Nephron progenitor cell (in vitro differentiated cells): ENCODE results near the gene CCDC192.

ENCODE experiments used
- DNase-seq: peaks from one replicate; pipeline ENCODE4 v3.0.0; 2021
- H3K27ac Mint-ChIP-seq: 2 replicates; pipeline ENCODE4 v1.8.0; 2021; ENCODE audit warnings: mild to moderate bottlenecking, moderate library complexity, mixed read lengths
- H3K27me3 Mint-ChIP-seq: 2 replicates; pipeline ENCODE4 v1.8.0; 2021; ENCODE audit warnings: mild to moderate bottlenecking, low read depth, mixed read lengths; ENCODE audit not compliant: poor library complexity
- H3K36me3 Mint-ChIP-seq: 2 replicates; pipeline ENCODE4 v1.8.0; 2021; ENCODE audit warnings: low read depth, mixed read lengths
- H3K4me1 Mint-ChIP-seq: 2 replicates; pipeline ENCODE4 v1.8.0; 2021; ENCODE audit warnings: mixed read lengths
- H3K4me3 Mint-ChIP-seq: 2 replicates; pipeline ENCODE4 v1.8.0; 2021; ENCODE audit warnings: mild to moderate bottlenecking, moderate library complexity, mixed read lengths
- H3K9me3 Mint-ChIP-seq: 2 replicates; pipeline ENCODE4 v1.8.0; 2021; ENCODE audit warnings: mild to moderate bottlenecking, moderate library complexity, mixed read lengths
- TF ChIP-seq, protein P1 (sequence below): fragments of 200-600 bp; sonication (generic); IDR thresholded peaks from 2 replicates; pipeline ENCODE4 v1.5.0; 2021; ENCODE audit warnings: antibody characterized with exemption

CCDC192 gene

DNA sequence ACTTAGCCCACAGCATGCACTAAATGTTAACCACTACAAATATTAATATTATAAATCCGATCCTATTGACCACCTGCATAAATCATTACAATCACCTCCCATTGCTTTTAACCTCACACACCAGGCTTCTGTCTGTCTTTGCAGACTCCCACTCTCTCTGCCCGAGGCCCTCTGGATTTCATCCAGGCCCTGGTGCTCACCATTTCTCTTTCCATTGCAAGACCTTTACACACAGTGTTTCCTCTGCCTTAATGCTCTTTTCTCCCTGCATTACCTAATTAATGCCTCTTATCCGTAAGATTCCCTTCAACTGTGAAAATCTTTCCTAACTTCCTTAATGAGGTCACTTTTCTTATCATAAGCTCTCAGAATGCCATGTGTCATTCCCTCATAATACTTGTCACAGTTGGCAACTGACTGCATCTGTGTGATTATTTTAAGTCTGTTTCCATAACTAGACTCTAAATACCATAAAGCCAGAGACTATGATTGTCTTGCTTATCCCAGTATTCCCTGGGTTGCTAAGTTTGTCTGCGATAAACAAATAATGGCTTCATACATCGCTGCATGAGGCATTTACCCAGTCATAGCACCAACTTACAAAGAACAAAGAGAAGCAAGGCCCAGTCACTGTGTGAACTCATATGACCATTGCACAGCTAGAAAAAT lies 155.1 kb downstream of the CCDC192 start:
- Mint-ChIP-seq H3K27ac (no peak overlapping the region), H3K4me3 (no peak overlapping the region), H3K9me3 (peaks cover 26% of the 10 kb centered on the region), H3K4me1 (no peaks in the 10 kb centered on the region), H3K27me3 (no peaks in the 10 kb centered on the region), H3K36me3 (peaks cover 8% of the 10 kb centered on the region)
- DNase-seq, result no peak
- TF ChIP-seq, protein P1, sequence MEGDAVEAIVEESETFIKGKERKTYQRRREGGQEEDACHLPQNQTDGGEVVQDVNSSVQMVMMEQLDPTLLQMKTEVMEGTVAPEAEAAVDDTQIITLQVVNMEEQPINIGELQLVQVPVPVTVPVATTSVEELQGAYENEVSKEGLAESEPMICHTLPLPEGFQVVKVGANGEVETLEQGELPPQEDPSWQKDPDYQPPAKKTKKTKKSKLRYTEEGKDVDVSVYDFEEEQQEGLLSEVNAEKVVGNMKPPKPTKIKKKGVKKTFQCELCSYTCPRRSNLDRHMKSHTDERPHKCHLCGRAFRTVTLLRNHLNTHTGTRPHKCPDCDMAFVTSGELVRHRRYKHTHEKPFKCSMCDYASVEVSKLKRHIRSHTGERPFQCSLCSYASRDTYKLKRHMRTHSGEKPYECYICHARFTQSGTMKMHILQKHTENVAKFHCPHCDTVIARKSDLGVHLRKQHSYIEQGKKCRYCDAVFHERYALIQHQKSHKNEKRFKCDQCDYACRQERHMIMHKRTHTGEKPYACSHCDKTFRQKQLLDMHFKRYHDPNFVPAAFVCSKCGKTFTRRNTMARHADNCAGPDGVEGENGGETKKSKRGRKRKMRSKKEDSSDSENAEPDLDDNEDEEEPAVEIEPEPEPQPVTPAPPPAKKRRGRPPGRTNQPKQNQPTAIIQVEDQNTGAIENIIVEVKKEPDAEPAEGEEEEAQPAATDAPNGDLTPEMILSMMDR, result no peak

DNA sequence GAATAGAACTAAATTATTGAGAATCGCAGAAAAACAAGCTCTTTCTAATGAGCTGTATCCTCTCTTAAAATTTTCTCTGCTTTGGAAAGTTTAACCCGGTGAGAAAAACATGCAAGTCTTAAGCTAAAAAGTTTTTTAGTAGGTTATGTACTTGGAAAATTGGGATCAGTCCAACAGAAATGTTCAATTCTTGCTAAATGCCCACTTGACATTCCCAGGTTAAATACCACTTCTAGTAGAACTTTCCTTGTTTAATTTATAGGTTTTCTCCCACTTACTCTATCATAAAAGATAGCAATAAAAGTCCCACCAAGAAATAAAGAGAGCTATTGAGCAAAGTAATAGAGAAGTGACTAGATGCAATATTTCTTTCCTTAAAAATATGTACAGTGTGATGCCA lies 157.1 kb downstream of the CCDC192 start:
- no peaks in the 10 kb centered on the region for H3K27me3 Mint-ChIP-seq
- DNase-seq, result no peak
- peaks cover 22% of the 10 kb centered on the region for H3K9me3 Mint-ChIP-seq
- no peak overlapping the region for H3K27ac Mint-ChIP-seq
- no peaks in the 10 kb centered on the region for H3K4me1 Mint-ChIP-seq
- no peak overlapping the region for H3K4me3 Mint-ChIP-seq
- H3K36me3 Mint-ChIP-seq, result peaks cover 5% of the 10 kb centered on the region
- TF ChIP-seq, protein P1, result no peak

DNA sequence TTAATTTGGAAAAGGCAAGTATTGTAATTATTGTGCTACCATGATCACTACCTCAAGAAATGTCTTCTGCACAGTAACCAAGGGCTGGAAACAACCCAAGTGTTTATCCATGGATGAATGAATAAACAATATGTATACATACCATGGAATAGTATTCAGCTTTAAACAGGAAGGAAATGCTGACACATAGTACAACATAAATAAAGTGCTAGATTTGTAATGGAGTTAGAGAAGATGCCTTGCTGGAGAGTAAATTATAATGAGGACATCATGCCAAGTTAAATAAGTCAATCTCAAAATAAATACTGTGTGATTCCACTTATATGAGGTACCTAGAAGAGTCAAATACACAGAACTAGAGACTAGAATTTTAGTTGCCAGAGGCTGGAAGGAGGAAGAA lies 160.0 kb downstream of the CCDC192 start:
- no peak overlapping the region for H3K4me3 Mint-ChIP-seq
- H3K9me3 Mint-ChIP-seq, result peaks cover 6% of the 10 kb centered on the region
- H3K27me3 Mint-ChIP-seq, result no peaks in the 10 kb centered on the region
- TF ChIP-seq, protein P1, result no peak
- H3K4me1 Mint-ChIP-seq, result peaks cover 7% of the 10 kb centered on the region
- H3K27ac Mint-ChIP-seq, result no peak overlapping the region
- peaks cover 5% of the 10 kb centered on the region for H3K36me3 Mint-ChIP-seq
- no peak for DNase-seq

DNA sequence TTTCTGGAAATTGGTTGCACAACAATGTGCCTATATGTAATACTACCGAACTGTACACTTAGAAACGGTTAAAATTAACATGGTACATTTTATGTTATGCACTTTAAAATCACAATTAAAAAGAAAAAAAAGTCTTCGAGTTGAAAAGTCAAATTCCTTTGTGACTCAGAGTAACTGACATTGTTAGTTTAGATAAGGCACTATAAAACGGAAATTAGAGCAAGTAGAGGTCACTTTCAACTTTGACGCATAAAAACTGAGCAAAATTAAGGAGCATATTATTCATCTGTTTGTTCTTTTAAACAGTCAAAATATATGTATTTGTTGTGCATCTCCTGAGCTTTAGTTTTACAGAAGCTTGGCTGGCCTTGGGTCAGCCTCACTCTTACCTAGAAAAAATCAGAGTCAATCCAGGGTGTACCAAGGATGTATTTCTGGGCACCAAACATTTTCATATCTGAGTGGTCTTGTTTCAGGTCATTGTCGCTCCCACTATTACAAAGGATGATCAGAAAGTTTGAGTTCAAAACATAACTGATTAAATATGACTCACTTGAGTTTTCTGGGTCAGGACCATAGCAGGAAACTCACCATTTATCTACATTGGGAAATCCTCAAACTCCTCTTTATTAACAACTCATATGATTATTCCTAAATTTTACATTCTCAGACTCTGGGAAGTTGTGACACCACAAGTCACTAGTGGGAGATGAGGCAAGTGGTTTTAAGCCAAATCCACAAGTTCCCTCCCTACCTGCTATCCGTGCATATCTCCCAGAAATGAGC lies 160.6 kb downstream of the CCDC192 start:
- TF ChIP-seq, protein P1, result no peak
- H3K4me3 Mint-ChIP-seq, result no peak overlapping the region
- no peak for DNase-seq
- H3K9me3 Mint-ChIP-seq, result peaks cover 6% of the 10 kb centered on the region
- no peak overlapping the region for H3K27ac Mint-ChIP-seq
- H3K27me3 Mint-ChIP-seq, result no peaks in the 10 kb centered on the region
- H3K4me1 Mint-ChIP-seq, result peaks cover 7% of the 10 kb centered on the region
- peaks cover 5% of the 10 kb centered on the region for H3K36me3 Mint-ChIP-seq

DNA sequence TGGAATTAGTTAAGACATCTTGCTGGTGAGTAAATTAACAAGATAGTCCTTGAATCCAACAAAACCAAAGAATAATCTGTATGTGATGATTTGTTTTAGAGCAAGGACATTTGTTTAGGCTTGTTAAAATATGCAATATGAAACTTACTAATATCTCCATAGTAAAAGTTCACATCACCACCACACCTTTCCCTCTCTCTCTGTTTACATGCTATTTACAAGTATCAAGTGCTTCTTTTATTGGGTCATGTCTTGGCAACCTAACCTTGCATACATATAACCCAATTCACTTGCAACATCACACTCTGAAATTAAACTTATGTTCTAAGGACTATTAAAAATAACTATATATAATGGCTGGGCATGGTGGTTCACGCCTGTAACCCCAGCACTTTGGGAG lies 161.3 kb downstream of the CCDC192 start:
- peaks cover 5% of the 10 kb centered on the region for H3K9me3 Mint-ChIP-seq
- TF ChIP-seq, protein P1, result no peak
- no peak for DNase-seq
- H3K36me3 Mint-ChIP-seq, result peaks cover 3% of the 10 kb centered on the region
- H3K4me1 Mint-ChIP-seq, result peaks cover 7% of the 10 kb centered on the region
- no peak overlapping the region for H3K4me3 Mint-ChIP-seq
- no peaks in the 10 kb centered on the region for H3K27me3 Mint-ChIP-seq
- H3K27ac Mint-ChIP-seq, result no peak overlapping the region

DNA sequence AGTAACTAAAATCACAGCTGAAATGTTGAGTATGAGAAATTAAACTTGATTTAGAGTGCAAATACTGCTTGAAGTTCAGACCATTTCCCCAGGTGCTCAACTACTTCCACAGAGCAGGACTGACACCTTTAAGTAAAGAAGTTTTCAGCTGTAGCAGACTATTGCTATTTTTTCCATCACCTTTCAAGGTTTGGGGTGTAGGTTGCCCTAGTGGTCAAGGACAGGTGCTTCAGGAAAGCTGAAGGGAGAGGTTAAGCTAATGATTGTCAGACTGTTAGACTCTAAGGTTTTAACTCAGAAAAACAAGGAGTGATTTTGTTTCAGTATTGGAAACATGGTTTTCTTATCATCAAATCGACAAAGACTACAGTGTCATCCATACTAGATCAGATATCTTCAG lies 162.1 kb downstream of the CCDC192 start:
- no peak overlapping the region for H3K27ac Mint-ChIP-seq
- no peaks in the 10 kb centered on the region for H3K27me3 Mint-ChIP-seq
- H3K4me1 Mint-ChIP-seq, result peaks cover 7% of the 10 kb centered on the region
- no peaks in the 10 kb centered on the region for H3K36me3 Mint-ChIP-seq
- H3K9me3 Mint-ChIP-seq, result no peaks in the 10 kb centered on the region
- no peak overlapping the region for H3K4me3 Mint-ChIP-seq
- DNase-seq, result no peak
- TF ChIP-seq, protein P1, result no peak
